ENCODE results near the gene ELL2.

ELL2 gene

DNA sequence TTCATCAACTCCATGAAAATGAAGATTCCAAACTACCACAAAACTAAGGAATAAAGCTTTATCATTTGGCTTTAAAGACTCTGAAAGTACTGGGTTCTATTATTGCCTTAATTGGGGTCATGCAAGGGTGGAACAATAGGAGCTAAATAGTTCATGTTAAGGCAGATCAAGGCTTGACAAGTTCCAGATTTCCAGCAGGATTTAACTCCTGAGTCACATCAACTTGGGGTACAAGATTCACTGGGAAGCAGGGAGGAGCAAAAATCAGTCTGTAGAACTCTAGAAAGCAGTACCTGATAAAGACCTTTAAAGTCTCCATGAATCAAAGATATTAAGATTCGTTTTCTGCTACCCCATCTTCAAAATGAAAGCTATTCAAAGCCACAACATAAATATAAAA is 97.2 kb downstream of the ELL2 start:
- no peak overlapping the region for H2AFZ ChIP-seq (ENCODE audit: low read length)
- H3K27ac ChIP-seq (ENCODE audit: low read length) = no peak overlapping the region
- no peak overlapping the region for H3K9ac ChIP-seq (ENCODE audit: low read length)
- no peaks in the 10 kb centered on the region for H3K79me2 ChIP-seq (ENCODE audit: low read length)
- H4K20me1 ChIP-seq (ENCODE audit: insufficient read depth, low read length) = no peaks in the 10 kb centered on the region
- H3K36me3 ChIP-seq (replicated peaks; ENCODE audit: insufficient read depth, low read length) = no peaks in the 10 kb centered on the region
- no peaks in the 10 kb centered on the region for H3K9me2 ChIP-seq (replicated peaks; ENCODE audit: insufficient read depth, low read length)
- TF ChIP-seq EZH2 (optimal IDR thresholded peaks at IDR 0.05; ENCODE audit: low read depth, low read length) (no peak), EZH2phosphoT487 (IDR thresholded peaks at IDR 0.05; ENCODE audit: low read length) (no peak)
- TF ChIP-seq, protein P1, sequence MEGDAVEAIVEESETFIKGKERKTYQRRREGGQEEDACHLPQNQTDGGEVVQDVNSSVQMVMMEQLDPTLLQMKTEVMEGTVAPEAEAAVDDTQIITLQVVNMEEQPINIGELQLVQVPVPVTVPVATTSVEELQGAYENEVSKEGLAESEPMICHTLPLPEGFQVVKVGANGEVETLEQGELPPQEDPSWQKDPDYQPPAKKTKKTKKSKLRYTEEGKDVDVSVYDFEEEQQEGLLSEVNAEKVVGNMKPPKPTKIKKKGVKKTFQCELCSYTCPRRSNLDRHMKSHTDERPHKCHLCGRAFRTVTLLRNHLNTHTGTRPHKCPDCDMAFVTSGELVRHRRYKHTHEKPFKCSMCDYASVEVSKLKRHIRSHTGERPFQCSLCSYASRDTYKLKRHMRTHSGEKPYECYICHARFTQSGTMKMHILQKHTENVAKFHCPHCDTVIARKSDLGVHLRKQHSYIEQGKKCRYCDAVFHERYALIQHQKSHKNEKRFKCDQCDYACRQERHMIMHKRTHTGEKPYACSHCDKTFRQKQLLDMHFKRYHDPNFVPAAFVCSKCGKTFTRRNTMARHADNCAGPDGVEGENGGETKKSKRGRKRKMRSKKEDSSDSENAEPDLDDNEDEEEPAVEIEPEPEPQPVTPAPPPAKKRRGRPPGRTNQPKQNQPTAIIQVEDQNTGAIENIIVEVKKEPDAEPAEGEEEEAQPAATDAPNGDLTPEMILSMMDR (IDR thresholded peaks at IDR 0.05; ENCODE audit: low read length) = no peak
- H3K4me1 ChIP-seq (ENCODE audit: low read length) = peaks cover 10% of the 10 kb centered on the region
- H3K27me3 ChIP-seq (replicated peaks; ENCODE audit: insufficient read depth, low read length) = no peaks in the 10 kb centered on the region
- H3K4me3 ChIP-seq (ENCODE audit: low read length) = no peak overlapping the region
- H3K4me2 ChIP-seq (ENCODE audit: low read depth, low read length) = no peak overlapping the region
- no peaks in the 10 kb centered on the region for H3K9me3 ChIP-seq (replicated peaks; ENCODE audit: insufficient read depth, low read length)
- no peak for DNase-seq
- H3F3A ChIP-seq (ENCODE audit: insufficient read depth, low read length) = peaks cover 14% of the 10 kb centered on the region

DNA sequence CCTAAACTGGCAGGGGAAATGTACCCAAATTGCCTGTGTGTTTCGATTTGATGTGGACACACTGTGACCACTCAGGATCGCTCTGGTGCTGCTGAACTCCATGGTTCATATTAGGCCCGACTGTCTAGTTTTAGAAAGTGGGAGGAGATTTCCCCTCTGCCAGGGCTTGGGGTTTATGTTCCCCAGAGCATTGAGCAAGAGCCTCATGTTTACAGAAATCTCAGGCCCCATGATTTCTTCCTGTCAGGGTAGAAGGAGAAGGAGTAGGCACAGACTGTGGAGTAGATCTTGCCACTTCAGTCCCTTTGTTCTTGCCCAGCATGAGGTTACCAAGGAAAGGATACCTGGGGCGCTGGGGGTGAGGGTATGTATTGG is 98.3 kb downstream of the ELL2 start:
- Histone ChIP-seq H2AFZ (ENCODE audit: low read length) (no peak overlapping the region), H3K4me1 (ENCODE audit: low read length) (peaks cover 5% of the 10 kb centered on the region), H3K4me2 (ENCODE audit: low read depth, low read length) (no peak overlapping the region), H3K9ac (ENCODE audit: low read length) (no peak overlapping the region), H4K20me1 (ENCODE audit: insufficient read depth, low read length) (no peaks in the 10 kb centered on the region), H3F3A (ENCODE audit: insufficient read depth, low read length) (0 out of 2 replicates have a peak, but pooled peaks cover 3% of the 10 kb centered on the region), H3K27ac (ENCODE audit: low read length) (no peak overlapping the region), H3K36me3 (replicated peaks; ENCODE audit: insufficient read depth, low read length) (no peaks in the 10 kb centered on the region), H3K9me2 (replicated peaks; ENCODE audit: insufficient read depth, low read length) (no peaks in the 10 kb centered on the region), H3K9me3 (replicated peaks; ENCODE audit: insufficient read depth, low read length) (no peaks in the 10 kb centered on the region), H3K4me3 (ENCODE audit: low read length) (no peak overlapping the region), H3K27me3 (replicated peaks; ENCODE audit: insufficient read depth, low read length) (no peaks in the 10 kb centered on the region), H3K79me2 (ENCODE audit: low read length) (no peaks in the 10 kb centered on the region)
- DNase-seq = no peak
- TF ChIP-seq EZH2 (optimal IDR thresholded peaks at IDR 0.05; ENCODE audit: low read depth, low read length) = no peak
- TF ChIP-seq, protein P1 (IDR thresholded peaks at IDR 0.05; ENCODE audit: low read length) = no peak
- no peak for TF ChIP-seq EZH2phosphoT487 (IDR thresholded peaks at IDR 0.05; ENCODE audit: low read length)

DNA sequence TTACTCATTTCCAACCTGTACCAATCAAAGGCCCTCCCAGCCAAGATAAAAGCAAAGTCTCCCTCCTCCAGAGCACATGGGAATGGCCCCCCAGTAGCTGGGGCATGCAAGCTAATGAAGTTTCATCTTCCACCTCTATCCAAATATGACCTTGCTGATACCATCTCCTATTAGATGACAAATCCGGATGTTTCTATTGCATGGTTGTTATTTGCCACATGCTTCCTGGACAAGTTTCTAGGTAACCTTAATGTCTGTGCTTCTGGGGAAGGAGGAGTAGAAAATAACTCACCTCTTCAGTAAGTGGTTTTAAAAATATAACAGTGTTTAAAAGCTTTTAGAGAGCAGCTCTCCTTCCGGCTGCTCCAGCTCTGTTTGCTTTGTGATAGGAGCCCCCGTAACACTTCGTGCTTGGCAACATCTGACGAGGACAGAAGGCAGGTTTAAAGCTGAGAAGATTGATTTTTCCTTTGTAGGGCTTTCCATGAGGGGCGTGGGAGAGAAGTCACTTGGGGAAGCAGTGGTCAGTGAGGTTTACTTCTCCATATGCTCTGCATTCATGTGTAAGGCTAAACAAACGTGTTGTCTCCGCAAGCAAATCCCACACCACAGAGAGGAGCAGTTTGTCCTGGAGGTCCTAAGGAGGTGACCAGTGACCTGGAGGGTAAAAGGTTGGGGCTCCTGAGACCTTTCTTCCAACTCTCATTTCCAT is 98.8 kb downstream of the ELL2 start:
- Histone ChIP-seq H3K9ac (ENCODE audit: low read length) (no peak overlapping the region), H3K9me2 (replicated peaks; ENCODE audit: insufficient read depth, low read length) (no peaks in the 10 kb centered on the region), H2AFZ (ENCODE audit: low read length) (no peak overlapping the region), H3K4me2 (ENCODE audit: low read depth, low read length) (no peak overlapping the region), H3K4me3 (ENCODE audit: low read length) (no peak overlapping the region), H4K20me1 (ENCODE audit: insufficient read depth, low read length) (no peaks in the 10 kb centered on the region), H3K36me3 (replicated peaks; ENCODE audit: insufficient read depth, low read length) (no peaks in the 10 kb centered on the region), H3K9me3 (replicated peaks; ENCODE audit: insufficient read depth, low read length) (no peaks in the 10 kb centered on the region), H3K79me2 (ENCODE audit: low read length) (no peaks in the 10 kb centered on the region), H3F3A (ENCODE audit: insufficient read depth, low read length) (no peaks in the 10 kb centered on the region), H3K27me3 (replicated peaks; ENCODE audit: insufficient read depth, low read length) (no peaks in the 10 kb centered on the region), H3K27ac (ENCODE audit: low read length) (no peak overlapping the region), H3K4me1 (ENCODE audit: low read length) (peaks cover 4% of the 10 kb centered on the region)
- TF ChIP-seq EZH2 (optimal IDR thresholded peaks at IDR 0.05; ENCODE audit: low read depth, low read length) (no peak), EZH2phosphoT487 (IDR thresholded peaks at IDR 0.05; ENCODE audit: low read length) (no peak)
- TF ChIP-seq, protein P1 (IDR thresholded peaks at IDR 0.05; ENCODE audit: low read length) = no peak
- no peak for DNase-seq
